M059J (cell line): Measurements from ENCODE around the gene NCK1. TPM values are rescaled to one million over a fixed set of nuclear protein-coding genes. Genes with fewer than 3 reads are reported as not detected.
"Not testable (repeated sequence)": the region's sequence is repeated elsewhere in the genome, so short reads cannot be mapped to it uniquely, and the experiment has no call there.

Experiments used
- DNase-seq: peaks from one replicate; pipeline ENCODE4 v3.0.0-alpha.2; 2012; ENCODE audit warnings: low read depth
- total RNA-seq: library from RNA; depleted of rRNA; stranded (reverse); fragments of >200 nt; shearing (Covaris generic); gene quantifications from 2 replicates; pipeline ENCODE4 v1.2.3, GENCODE V29; 2014; rRNA removed

Gene NCK1
- total RNA-seq, 1 experiment from 2014 or later: 77.8 TPM

DNA sequence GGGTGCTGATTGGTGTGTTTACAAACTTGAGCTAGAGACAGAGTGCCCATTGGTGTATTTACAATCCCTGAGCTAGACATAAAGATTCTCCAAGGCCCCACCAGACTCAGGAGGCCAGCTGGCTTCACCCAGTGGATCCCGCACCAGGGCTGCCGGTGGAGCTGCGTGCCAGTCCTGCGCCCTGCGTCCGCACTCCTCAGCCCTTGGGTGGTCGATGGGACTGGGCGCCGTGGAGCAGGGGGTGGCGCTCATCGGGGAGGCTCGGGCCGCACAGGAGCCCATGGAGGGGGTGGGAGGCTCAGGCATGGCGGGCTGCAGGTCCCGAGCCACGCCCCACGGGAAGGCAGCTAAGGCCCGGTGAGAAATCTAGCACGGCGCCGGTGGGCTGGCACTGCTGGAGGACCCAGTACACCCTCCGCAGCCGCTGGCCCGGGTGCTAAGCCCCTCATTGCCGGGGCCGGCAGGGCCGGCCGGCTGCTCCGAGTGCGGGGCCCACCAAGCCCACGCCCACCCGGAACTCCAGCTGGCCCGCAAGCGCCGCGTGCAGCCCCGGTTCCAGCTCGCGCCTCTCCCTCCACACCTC, 125.5 kb downstream of the NCK1 start:
- DNase-seq: not testable (repeated sequence)

DNA sequence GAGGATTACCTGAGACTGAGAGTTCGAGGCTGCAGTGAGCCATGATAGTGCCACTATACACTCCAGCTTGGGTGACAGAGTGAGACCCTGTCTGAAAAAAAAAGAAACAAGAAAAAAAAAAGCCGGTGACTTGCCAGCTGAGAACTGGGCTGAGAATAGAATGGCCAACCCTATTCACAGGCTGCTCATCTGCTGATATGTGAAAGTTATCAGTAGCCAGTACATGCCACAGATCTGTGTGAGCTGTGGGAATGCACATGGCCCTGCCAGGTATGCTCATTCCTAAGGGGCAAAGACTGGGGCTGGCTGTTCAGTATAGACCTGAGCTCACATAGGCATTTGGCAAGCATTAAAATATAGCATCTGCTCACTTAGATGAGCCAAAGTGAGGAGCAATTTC, 126.6 kb downstream of the NCK1 start:
- DNase-seq: no peak

DNA sequence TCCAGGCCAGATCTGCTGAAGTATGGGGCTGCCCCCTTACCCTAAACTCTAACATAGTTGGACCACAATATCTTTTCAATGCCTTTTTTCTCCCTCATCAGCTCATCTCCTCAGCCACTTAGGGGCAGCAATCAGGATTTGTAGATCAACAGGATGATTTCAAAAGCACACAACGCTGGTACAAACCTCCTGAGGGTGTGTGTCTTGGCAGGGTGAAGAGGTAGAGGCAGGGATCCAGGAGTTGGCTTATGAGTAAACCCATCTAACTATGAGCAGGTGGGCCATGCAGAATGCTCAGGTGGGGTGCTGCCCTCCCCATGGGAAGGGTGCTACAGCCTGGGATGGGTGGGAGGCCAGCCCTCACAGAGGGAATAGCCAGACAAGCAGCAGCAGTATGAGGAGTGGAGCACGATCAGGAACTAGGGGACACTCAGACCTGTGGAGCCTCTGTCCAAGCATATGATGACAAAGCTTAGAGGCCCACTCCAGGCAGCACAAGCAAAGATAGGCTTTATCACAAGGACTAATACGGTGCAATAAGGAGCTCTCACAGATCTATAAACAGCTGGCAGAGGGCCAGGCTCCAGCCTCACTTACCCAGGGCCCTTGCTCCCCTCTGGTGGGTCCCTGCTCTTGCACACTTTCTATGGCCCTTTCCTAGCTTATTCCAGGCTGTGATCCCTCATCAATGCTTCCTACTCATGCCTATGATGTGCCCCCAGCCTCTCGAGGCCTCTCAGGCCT, 127.9 kb downstream of the NCK1 start:
- DNase-seq: no peak

DNA sequence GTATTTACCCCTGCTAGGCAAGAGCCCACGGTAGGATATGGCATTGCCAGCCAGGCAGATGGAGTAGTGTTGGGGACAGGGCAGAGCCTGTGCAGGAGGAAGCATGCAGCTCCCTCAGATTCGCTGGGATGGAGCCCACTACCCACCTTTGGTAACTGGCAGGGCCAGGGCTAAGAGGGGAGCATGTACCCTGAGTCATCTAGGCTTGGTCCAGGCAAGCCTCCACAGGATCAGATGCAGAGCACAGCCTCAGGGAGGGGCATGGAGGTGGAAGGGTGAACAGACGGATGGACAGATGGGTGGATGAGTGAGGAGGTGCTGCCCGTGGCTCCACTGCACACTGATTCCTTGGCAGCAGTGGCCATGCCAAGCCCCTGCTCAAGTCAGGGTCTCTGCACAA, 128.8 kb downstream of the NCK1 start:
- no peak for DNase-seq

DNA sequence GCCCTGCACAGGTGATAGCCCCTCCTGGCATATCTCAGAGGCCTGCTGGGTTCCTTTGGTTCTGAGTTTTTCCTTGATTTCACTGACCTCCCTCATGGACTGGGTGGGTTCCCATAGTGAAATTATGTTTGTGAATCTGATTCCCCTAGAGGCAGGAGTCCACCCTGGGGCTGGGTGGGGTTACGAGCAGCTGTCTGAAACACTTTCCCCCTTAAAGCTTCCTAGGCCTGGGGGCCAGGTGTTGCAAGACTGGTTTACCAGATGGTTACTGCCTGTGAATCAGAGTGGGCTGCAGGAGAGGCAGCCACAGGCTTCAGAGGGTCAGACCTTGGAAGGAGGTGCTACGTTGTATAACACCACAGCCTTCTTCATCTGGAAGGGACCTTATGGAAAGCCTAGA, 130.1 kb downstream of the NCK1 start:
- no peak for DNase-seq

DNA sequence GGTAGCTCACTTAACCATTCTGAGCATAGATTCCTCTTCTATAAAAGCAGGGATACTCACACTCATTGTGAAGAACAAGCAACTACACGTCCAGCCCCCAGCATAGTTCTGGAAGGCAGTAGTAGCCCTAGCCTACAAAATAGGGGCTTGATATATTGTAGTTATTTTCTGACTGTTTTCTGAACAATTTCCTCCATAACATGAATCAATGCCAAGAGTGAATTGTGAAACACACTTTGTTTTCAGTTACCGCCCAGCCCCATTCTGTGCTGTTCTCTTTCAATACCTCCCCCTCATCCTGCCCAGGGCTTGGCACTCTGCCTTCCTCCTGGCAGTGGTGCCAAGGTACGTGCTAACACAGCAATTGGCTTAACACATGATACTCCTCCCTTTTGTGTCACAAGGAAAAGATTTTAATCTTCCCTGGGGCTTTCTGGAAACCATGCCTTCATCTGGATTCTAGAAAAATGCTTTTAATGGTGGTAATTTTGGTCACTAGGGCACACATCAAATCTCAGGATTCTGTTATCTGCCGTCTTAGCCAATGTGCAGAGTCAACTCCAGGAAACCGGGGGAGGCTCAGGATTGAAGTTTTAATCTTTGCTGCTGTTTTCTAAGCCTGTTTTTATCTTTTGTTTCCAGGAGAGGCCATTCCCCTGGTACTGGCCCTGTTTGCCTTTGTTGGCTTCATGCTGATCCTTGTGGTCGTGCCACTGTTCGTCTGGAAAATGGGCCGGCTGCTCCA, 132.9 kb downstream of the NCK1 start:
- DNase-seq: peak; percentile 97

DNA sequence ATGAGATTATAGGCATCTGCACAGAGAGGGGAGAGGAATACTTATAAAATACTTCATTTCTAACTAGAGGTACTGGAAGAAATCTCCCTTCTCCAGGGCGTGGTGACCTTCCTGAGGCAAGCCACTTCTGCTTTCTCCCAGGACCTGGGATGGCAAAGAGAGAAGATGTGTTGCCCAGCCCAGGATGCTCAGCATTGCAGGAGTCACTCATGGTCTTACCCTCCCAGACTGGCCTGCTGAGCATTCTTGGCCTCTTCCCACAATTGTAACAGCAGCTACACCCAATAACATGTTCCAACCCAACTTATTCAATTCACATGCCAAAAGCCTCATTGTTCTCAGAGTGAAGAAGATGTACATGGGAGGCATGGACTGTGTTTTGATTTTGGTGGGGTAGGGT, 133.6 kb downstream of the NCK1 start:
- DNase-seq: no peak

Other genes with a start within 250 kb of the NCK1 start
- gene STAG1, start 109.8 kb upstream of the NCK1 start, total RNA-seq: 24.9 and 31.6 TPM in 2 replicates
- 54.6 and 62.8 TPM in 2 replicates for gene SLC35G2, start 43.1 kb upstream of the NCK1 start, total RNA-seq
- gene IL20RB, start 95.8 kb downstream of the NCK1 start, total RNA-seq: 1.7 and 2.4 TPM in 2 replicates